Mucosa of stomach (tissue), 1 donor: ENCODE data around the gene GRK4.
"Not testable (repeated sequence)": the region's sequence is repeated elsewhere in the genome, so short reads cannot be mapped to it uniquely, and the experiment has no call there.

ENCODE experiments used
- H3K27me3 ChIP-seq: one replicate; pipeline ENCODE4 v1.7.0; 2013; ENCODE audit warnings: mild to moderate bottlenecking, low read length; ENCODE audit not compliant: control insufficient read depth, insufficient read depth
- H3K36me3 ChIP-seq: one replicate; pipeline ENCODE4 v1.7.0; 2013; ENCODE audit warnings: low read length; ENCODE audit not compliant: control insufficient read depth, insufficient read depth
- H3K4me1 ChIP-seq: one replicate; pipeline ENCODE4 v1.7.0; 2013; ENCODE audit warnings: mild to moderate bottlenecking, low read length; ENCODE audit not compliant: control insufficient read depth, insufficient read depth
- H3K4me3 ChIP-seq: one replicate; pipeline ENCODE4 v1.7.0; 2013; ENCODE audit warnings: low read length
- H3K9ac ChIP-seq: one replicate; pipeline ENCODE4 v1.7.0; 2013; ENCODE audit warnings: mild to moderate bottlenecking, low read length, moderate library complexity
- H3K9me3 ChIP-seq: one replicate; pipeline ENCODE4 v1.7.0; 2013; ENCODE audit warnings: mild to moderate bottlenecking, low read length, moderate library complexity; ENCODE audit not compliant: control insufficient read depth
- donor health status: Pancreatic carcinoma.

Gene GRK4

GRCh38 chr4:2963175-2963965 lies at the start of gene GRK4, which contains the start of gene NOP14:
TSS of gene GRK4 (plus strand) at chr4:2963571. CDS start at chr4:2964071, 500 bp downstream.
TSS of gene NOP14 (minus strand) at chr4:2963406. CDS start at chr4:2963319, 87 bp downstream.
- no peaks in the 10 kb centered on the region for H3K27me3 ChIP-seq
- H3K9me3 ChIP-seq: no peaks in the 10 kb centered on the region
- peak within 1 kb of the TSS; percentile 83 for H3K9ac ChIP-seq
- peaks cover 13% of the 10 kb centered on the region for H3K4me1 ChIP-seq
- H3K4me3 ChIP-seq: peak within 1 kb of the TSS; percentile 67
- no peaks in the 10 kb centered on the region for H3K36me3 ChIP-seq

GRCh38 chr4:2914256-2915126 lies 48.9 kb upstream of the GRK4 start:
- no peaks in the 10 kb centered on the region for H3K4me1 ChIP-seq
- H3K4me3 ChIP-seq: no peak overlapping the region
- H3K9ac ChIP-seq: no peak overlapping the region
- no peaks in the 10 kb centered on the region for H3K9me3 ChIP-seq
- H3K36me3 ChIP-seq: peaks cover 16% of the 10 kb centered on the region
- H3K27me3 ChIP-seq: no peaks in the 10 kb centered on the region

GRCh38 chr4:2915789-2916188 lies 47.6 kb upstream of the GRK4 start:
- Histone ChIP-seq H3K27me3 (no peaks in the 10 kb centered on the region), H3K4me1 (no peaks in the 10 kb centered on the region), H3K4me3 (no peak overlapping the region), H3K36me3 (peaks cover 14% of the 10 kb centered on the region), H3K9ac (no peak overlapping the region), H3K9me3 (no peaks in the 10 kb centered on the region)

GRCh38 chr4:2916696-2917095 lies 46.7 kb upstream of the GRK4 start:
- H3K4me1 ChIP-seq, H3K36me3 ChIP-seq, H3K27me3 ChIP-seq, H3K9me3 ChIP-seq, H3K9ac ChIP-seq, H3K4me3 ChIP-seq: not testable (repeated sequence)

- H3K4me1 ChIP-seq, H3K9ac ChIP-seq, H3K9me3 ChIP-seq, H3K36me3 ChIP-seq, H3K4me3 ChIP-seq, H3K27me3 ChIP-seq: not testable (repeated sequence)
Observed at GRCh38 chr4:2918300-2918699, 45.1 kb upstream of the GRK4 start.

GRCh38 chr4:2918714-2919113 lies 44.7 kb upstream of the GRK4 start:
- H3K27me3 ChIP-seq, H3K4me3 ChIP-seq, H3K9ac ChIP-seq, H3K9me3 ChIP-seq, H3K36me3 ChIP-seq: not testable (repeated sequence)
- peaks cover 11% of the 10 kb centered on the region for H3K4me1 ChIP-seq

- H3K36me3 ChIP-seq: peaks cover 10% of the 10 kb centered on the region
- not testable (repeated sequence) for H3K27me3 ChIP-seq, H3K9ac ChIP-seq, H3K4me3 ChIP-seq, H3K9me3 ChIP-seq
- peaks cover 11% of the 10 kb centered on the region for H3K4me1 ChIP-seq
Observed at GRCh38 chr4:2922453-2923101, 40.8 kb upstream of the GRK4 start.

- Histone ChIP-seq H3K27me3 (no peaks in the 10 kb centered on the region), H3K4me3 (no peak overlapping the region), H3K36me3 (peaks cover 10% of the 10 kb centered on the region), H3K9ac (no peak overlapping the region), H3K9me3 (no peaks in the 10 kb centered on the region), H3K4me1 (peaks cover 11% of the 10 kb centered on the region)
Observed at GRCh38 chr4:2923141-2923551, 40.2 kb upstream of the GRK4 start.

- no peaks in the 10 kb centered on the region for H3K27me3 ChIP-seq
- no peak overlapping the region for H3K4me3 ChIP-seq
- peaks cover 11% of the 10 kb centered on the region for H3K4me1 ChIP-seq
- no peak overlapping the region for H3K9ac ChIP-seq
- no peaks in the 10 kb centered on the region for H3K9me3 ChIP-seq
- peaks cover 10% of the 10 kb centered on the region for H3K36me3 ChIP-seq
Observed at GRCh38 chr4:2923668-2924173, 39.6 kb upstream of the GRK4 start.

- peaks cover 15% of the 10 kb centered on the region for H3K36me3 ChIP-seq
Observed at GRCh38 chr4:2924286-2924685, 39.1 kb upstream of the GRK4 start.

GRCh38 chr4:2924765-2925301 lies 38.5 kb upstream of the GRK4 start:
- no peak overlapping the region for H3K9ac ChIP-seq
- H3K27me3 ChIP-seq: no peaks in the 10 kb centered on the region
- peaks cover 21% of the 10 kb centered on the region for H3K36me3 ChIP-seq

More at GRCh38 chr4:2924286-2924685, 39.1 kb upstream of the GRK4 start:
- Histone ChIP-seq H3K4me1 (peaks cover 11% of the 10 kb centered on the region), H3K9me3 (no peaks in the 10 kb centered on the region), H3K9ac (no peak overlapping the region), H3K27me3 (no peaks in the 10 kb centered on the region), H3K4me3 (no peak overlapping the region)

More at GRCh38 chr4:2924765-2925301, 38.5 kb upstream of the GRK4 start:
- no peaks in the 10 kb centered on the region for H3K9me3 ChIP-seq
- no peak overlapping the region for H3K4me3 ChIP-seq
- peaks cover 17% of the 10 kb centered on the region for H3K4me1 ChIP-seq
